ENCODE results near the gene CHD9.

- TF ChIP-seq, protein P1, sequence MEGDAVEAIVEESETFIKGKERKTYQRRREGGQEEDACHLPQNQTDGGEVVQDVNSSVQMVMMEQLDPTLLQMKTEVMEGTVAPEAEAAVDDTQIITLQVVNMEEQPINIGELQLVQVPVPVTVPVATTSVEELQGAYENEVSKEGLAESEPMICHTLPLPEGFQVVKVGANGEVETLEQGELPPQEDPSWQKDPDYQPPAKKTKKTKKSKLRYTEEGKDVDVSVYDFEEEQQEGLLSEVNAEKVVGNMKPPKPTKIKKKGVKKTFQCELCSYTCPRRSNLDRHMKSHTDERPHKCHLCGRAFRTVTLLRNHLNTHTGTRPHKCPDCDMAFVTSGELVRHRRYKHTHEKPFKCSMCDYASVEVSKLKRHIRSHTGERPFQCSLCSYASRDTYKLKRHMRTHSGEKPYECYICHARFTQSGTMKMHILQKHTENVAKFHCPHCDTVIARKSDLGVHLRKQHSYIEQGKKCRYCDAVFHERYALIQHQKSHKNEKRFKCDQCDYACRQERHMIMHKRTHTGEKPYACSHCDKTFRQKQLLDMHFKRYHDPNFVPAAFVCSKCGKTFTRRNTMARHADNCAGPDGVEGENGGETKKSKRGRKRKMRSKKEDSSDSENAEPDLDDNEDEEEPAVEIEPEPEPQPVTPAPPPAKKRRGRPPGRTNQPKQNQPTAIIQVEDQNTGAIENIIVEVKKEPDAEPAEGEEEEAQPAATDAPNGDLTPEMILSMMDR (conservative IDR thresholded peaks at IDR 0.05), result no peak
- TF ChIP-seq EZH2 (IDR thresholded peaks at IDR 0.05; ENCODE audit: low read depth), result no peak
Observed at GRCh38 chr16:53067675-53068074, 12.9 kb downstream of the CHD9 start.

Data from PC-9 (cell line).